Retinal pigment epithelial cell (primary cell): Measurements from ENCODE around the gene TMEM120B.

Experiments
- DNase-seq: peaks from one replicate; pipeline ENCODE4 v3.0.0-alpha.2; 2010; ENCODE audit warnings: low read depth
- H3K4me3 ChIP-seq: 2 replicates; pipeline ENCODE4 v1.5.1; 2011; ENCODE audit warnings: mild to moderate bottlenecking, low read length, control low read depth, moderate library complexity
- CTCF ChIP-seq: conservative IDR thresholded peaks from 2 replicates; pipeline ENCODE4 v1.5.1; 2011; ENCODE audit warnings: low read depth, low read length, control low read depth, inconsistent platforms

TMEM120B gene

GRCh38 chr12:121793838-121794533 is 81.4 kb downstream of the TMEM120B start:
- peak overlapping the region; percentile 63 for H3K4me3 ChIP-seq
- peak; percentile 100 for TF ChIP-seq CTCF
- no peak for DNase-seq

- DNase-seq = no peak
- no peak for TF ChIP-seq CTCF
- H3K4me3 ChIP-seq = peak overlapping the region; percentile 9
Observed at GRCh38 chr12:121794534-121795033, 82.0 kb downstream of the TMEM120B start.

GRCh38 chr12:121795034-121795968 is 82.7 kb downstream of the TMEM120B start:
- TF ChIP-seq CTCF = peak; percentile 96
- H3K4me3 ChIP-seq = no peak overlapping the region
- no peak for DNase-seq

- DNase-seq = no peak
- TF ChIP-seq CTCF = peak; percentile 34
- peak overlapping the region; percentile 49 for H3K4me3 ChIP-seq
Observed at GRCh38 chr12:121796855-121797751, 84.6 kb downstream of the TMEM120B start.

- H3K4me3 ChIP-seq = peak overlapping the region; percentile 49
- DNase-seq = no peak
- no peak for TF ChIP-seq CTCF
Observed at GRCh38 chr12:121797937-121798786, 85.6 kb downstream of the TMEM120B start.

- no peak for TF ChIP-seq CTCF
- DNase-seq = no peak
- H3K4me3 ChIP-seq = peak overlapping the region; percentile 49
Observed at GRCh38 chr12:121798787-121799155, 86.2 kb downstream of the TMEM120B start.
